ENCODE results near the gene CBLC. TPM values are rescaled to one million over a fixed set of nuclear protein-coding genes. Genes with fewer than 3 reads are reported as not detected.
A peak's percentile ranks its signal among the peaks of the same experiment; 100 is the strongest.

CBLC gene
- total RNA-seq, 1 donor = not detected

- DNase-seq (ENCODE audit: low read depth) = peak; percentile 71
- TF ChIP-seq CTCF (IDR thresholded peaks at IDR 0.05; ENCODE audit: insufficient read depth, low read length) = no peak
- H3K4me3 ChIP-seq (ENCODE audit: low read depth, low read length) = no peak overlapping the region
These were observed 36.4 kb upstream of the CBLC start for GRCh38 chr19:44741258-44741731.

- no peak for TF ChIP-seq CTCF (IDR thresholded peaks at IDR 0.05; ENCODE audit: insufficient read depth, low read length)
- H3K4me3 ChIP-seq (ENCODE audit: low read depth, low read length) = no peak overlapping the region
- DNase-seq (ENCODE audit: low read depth) = peak; percentile 100
These were observed 35.8 kb upstream of the CBLC start for GRCh38 chr19:44741841-44742329.

- H3K4me3 ChIP-seq (ENCODE audit: low read depth, low read length) = no peak overlapping the region
- DNase-seq (ENCODE audit: low read depth) = peak; percentile 66
- TF ChIP-seq CTCF (IDR thresholded peaks at IDR 0.05; ENCODE audit: insufficient read depth, low read length) = no peak
These were observed 35.2 kb upstream of the CBLC start for GRCh38 chr19:44742330-44743061.

GRCh38 chr19:44744871-44745332 lies 32.8 kb upstream of the CBLC start:
- H3K4me3 ChIP-seq (ENCODE audit: low read depth, low read length) = no peak overlapping the region
- peak; percentile 61 for DNase-seq (ENCODE audit: low read depth)

GRCh38 chr19:44745341-44745831 lies 32.3 kb upstream of the CBLC start:
- DNase-seq (ENCODE audit: low read depth) = peak; percentile 91
- H3K4me3 ChIP-seq (ENCODE audit: low read depth, low read length) = no peak overlapping the region
- TF ChIP-seq CTCF (IDR thresholded peaks at IDR 0.05; ENCODE audit: insufficient read depth, low read length) = no peak

More at GRCh38 chr19:44744871-44745332, 32.8 kb upstream of the CBLC start:
- no peak for TF ChIP-seq CTCF (IDR thresholded peaks at IDR 0.05; ENCODE audit: insufficient read depth, low read length)

- TF ChIP-seq CTCF (IDR thresholded peaks at IDR 0.05; ENCODE audit: insufficient read depth, low read length) = no peak
- no peak for DNase-seq (ENCODE audit: low read depth)
- H3K4me3 ChIP-seq (ENCODE audit: low read depth, low read length) = no peak overlapping the region
These were observed 31.6 kb upstream of the CBLC start for GRCh38 chr19:44745887-44746600.
